Fibroblast of pulmonary artery (primary cell): Measurements from ENCODE around the gene P2RY2.

ENCODE experiments used
- DNase-seq: peaks from one replicate; pipeline ENCODE4 v3.0.0-alpha.2; 2010; ENCODE audit warnings: low read depth
- H3K4me3 ChIP-seq: replicated peaks from 2 replicates; pipeline ENCODE4 v1.5.1; 2011; ENCODE audit warnings: low read depth, mild to moderate bottlenecking, control low read depth, low read length, moderate library complexity
- CTCF ChIP-seq: IDR thresholded peaks from 2 replicates; pipeline ENCODE4 v1.5.1; 2011; ENCODE audit warnings: mild to moderate bottlenecking, control low read depth, low read length, inconsistent platforms; ENCODE audit errors: missing control alignments

The P2RY2 gene

GRCh38 chr11:73204711-73205121, 13.4 kb upstream of the P2RY2 start:
- TF ChIP-seq CTCF = no peak
- DNase-seq = no peak
- H3K4me3 ChIP-seq = no peak overlapping the region

GRCh38 chr11:73205661-73206343, 12.3 kb upstream of the P2RY2 start:
- no peak for DNase-seq
- TF ChIP-seq CTCF = no peak
- no peak overlapping the region for H3K4me3 ChIP-seq

DNA sequence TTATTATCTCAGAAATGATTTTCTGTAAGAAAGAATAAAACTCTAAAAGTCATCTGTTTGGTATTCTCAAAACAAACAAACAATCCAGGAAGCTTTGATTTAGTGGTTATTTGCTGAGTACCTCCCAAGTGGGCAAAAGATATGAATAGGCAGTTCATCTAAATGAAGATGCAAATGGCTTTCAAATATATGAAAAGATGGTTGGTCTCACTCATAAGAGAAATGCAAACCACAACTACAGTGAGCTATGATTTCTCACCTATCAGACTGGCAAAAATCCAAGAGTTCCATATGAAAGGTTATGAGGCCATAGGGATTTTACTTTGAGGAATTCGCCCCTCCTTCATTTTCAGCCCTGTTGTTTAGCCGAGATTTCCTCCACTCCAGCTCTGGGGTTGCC, 11.3 kb upstream of the P2RY2 start:
- DNase-seq = no peak
- no peak for TF ChIP-seq CTCF
- H3K4me3 ChIP-seq = no peak overlapping the region

- H3K4me3 ChIP-seq = no peak overlapping the region
- no peak for DNase-seq
- no peak for TF ChIP-seq CTCF
These were observed 8.2 kb upstream of the P2RY2 start for GRCh38 chr11:73209892-73210291.

DNA sequence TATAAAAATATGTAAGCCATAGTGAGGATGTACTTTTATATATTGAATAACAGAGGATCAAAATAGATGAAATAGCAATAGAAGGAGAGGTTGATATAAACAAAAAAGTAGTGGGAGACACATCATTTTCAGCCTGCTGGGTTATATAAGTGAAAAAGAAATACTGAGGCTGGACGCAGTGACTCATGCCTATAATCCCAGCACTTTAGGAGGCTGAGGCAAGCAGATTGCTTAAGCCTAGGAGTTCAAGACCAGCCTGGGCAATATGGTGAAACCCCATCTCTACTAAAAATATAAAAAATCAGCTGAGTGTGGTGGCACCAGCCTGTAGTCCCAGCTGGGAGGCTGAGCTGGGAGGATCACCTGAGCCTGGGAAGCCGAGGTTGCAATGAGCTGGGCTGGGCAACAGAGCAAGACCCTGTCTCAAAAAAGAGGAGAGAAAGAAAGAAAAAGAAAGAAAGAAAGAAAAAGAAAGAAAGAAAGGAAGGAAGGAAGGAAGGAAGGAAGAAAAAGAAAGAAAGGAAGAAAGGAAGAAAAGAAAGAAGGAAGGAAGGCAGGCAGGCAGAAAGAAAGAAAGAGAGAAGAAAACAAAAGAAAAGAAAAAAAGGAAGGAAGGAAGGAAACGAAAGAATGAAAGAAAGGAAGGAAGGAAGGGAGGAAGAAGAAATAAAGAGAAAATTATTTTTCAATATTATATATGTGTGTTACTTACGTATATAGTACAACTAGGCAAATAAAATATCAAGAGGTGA, 7.0 kb upstream of the P2RY2 start:
- DNase-seq = no peak
- no peak overlapping the region for H3K4me3 ChIP-seq
- no peak for TF ChIP-seq CTCF

- TF ChIP-seq CTCF = no peak
- DNase-seq = no peak
- H3K4me3 ChIP-seq = no peak overlapping the region
These were observed 4.6 kb upstream of the P2RY2 start for GRCh38 chr11:73213196-73214143.
